Erythroblast (primary cell): ENCODE results near the gene PLPP7.
A peak's percentile ranks its signal among the peaks of the same experiment; 100 is the strongest.
"Not testable (repeated sequence)": the region's sequence is repeated elsewhere in the genome, so short reads cannot be mapped to it uniquely, and the experiment has no call there.

ENCODE experiments used
- DNase-seq, 2 experiments: peaks; one replicate each; lab custom pipeline; 2025; lab: John Stamatoyannopoulos, UW
- GATA1 ChIP-seq: IDR thresholded peaks from 2 replicates; pipeline ENCODE4 v1.6.1; 2011; ENCODE audit warnings: low read depth, mild to moderate bottlenecking, control low read depth, low read length, moderate library complexity
- POLR2A ChIP-seq: IDR thresholded peaks from 2 replicates; pipeline ENCODE4 v1.6.1; 2011; ENCODE audit warnings: mild to moderate bottlenecking, low read length

The PLPP7 gene

DNA sequence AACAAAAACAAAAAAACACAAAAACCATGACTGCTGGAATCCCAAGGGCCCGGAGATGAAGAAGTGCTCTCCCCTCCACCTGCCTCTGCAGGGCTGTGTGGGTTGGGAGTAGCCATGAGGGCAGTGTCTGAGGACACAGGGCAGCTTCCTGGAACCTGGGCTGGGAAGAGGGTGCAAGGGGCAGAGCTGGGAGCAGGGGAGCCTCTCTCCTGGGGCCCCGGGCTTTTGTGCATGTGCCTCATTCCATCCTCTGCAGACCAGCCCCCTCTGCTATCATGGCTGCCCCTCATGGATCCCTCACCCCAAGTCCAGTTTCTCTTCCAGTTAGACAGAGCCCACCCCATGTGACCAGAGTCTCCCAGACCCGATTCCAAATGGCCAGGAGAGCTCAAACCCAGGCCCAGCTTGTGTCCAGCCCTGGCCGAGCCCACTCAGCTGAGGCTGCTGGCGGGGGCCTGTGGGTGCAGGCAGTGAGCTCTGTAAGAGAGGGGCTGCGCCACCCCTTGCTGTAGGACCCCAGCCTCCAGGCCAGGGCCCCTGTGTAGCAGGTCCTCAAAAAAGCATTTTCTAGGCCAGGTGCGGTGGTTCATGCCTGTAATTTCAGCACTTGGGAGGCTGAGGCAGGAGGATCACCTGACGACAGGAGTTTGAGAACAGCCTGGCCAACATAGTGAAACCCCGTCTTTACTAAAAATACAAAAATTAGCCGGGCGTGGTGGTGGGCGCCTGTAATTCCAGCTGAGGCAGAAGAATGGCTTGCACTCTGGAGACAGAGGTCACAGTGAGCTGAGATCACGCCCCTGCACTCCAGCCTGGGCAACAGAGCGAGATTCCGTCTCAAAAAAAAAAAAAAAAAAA, 44.5 kb downstream of the PLPP7 start:
- DNase-seq = no peak
- TF ChIP-seq GATA1 = no peak
- no peak for TF ChIP-seq POLR2A

DNA sequence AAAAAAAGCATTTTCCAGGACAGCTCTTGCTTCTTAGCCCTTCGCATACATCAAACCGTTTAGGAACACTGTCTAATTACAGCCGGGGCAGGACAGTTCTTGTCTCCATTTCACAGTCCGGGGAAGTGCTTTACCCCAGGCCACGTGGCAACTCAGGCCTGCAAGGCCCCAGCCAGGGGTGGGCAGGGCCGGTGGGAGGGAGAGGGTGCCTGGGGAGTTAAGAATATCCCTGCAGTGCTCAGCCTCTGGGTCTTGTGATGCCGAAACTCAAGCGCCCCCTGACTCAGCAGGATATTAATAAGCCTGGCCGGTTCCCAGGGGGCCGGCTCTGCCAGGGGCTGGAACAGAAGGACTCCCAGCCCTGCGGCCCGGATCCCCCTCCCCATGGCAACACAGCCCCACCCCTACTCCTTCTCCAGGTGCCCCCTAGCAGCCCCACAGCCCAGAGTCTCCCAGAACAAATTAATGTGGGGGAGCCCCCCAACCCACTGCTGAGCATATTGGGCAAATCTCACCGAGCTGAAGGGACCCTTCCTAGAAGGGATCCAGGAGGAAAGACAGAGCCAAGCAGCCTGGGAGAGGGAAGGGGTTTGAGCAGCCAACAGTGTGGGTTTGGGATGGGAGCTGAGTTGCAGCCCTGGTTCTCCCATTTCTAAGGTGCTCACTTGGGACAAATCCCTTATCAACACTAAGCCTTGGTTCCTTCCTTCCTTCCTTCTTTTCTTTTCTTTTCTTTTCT, 45.3 kb downstream of the PLPP7 start:
- DNase-seq = peak; percentile 72 to 74
- no peak for TF ChIP-seq POLR2A
- no peak for TF ChIP-seq GATA1

DNA sequence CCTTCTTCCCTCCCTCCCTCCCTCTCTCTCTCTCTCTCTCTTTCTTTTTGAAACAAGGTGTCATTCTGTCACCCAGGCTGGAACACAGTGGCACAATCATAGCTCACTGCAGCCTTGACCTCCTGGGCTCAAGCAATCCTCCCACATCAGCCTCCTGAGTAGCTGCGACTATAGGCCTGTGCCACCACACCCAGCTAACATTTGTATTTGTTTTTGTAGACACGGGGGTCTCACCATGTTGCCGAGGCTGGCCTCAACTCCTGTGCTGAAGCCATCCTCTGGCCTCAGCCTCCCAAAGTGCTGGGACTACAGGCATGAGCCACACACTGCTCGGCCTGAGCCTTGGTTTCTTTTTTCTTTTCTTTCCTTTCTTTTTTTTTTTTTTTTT, 45.8 kb downstream of the PLPP7 start:
- TF ChIP-seq POLR2A (no peak), GATA1 (no peak)
- no peak for DNase-seq

DNA sequence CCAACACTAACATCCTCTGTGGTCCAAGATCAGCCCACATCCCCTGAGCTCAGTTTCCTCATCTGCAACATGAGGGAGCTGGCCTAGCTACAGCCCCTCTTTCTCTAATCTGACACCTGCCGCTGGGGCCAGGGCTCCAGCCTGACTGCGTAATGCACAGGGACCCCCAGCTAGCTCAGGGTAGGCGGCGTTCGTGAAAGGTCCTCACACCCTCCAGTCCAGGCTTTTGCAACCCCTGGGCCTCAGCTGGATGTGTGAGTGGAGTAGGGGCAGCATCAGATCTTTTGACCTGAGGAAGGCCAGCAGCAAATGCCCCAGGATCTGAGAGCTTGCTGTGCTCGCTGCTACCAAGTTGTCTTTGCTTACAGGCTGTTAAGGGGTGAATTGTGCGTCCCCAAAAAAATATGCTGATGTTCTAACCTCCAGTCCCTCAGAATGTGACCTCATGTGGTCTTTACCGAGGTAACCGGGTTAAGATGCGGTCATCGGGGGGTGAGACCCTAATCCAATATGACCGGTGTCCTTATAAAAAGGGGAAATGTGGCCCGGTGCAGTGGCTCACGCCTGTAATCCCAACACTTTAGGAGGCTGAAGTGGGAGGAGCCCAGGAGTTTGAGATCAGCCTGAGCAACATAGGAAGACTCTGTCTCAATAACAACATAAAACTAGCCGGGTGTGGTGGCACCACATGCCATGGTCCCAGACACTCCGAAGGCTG, 47.8 kb downstream of the PLPP7 start:
- TF ChIP-seq POLR2A = no peak
- TF ChIP-seq GATA1 = no peak
- no peak for DNase-seq

DNA sequence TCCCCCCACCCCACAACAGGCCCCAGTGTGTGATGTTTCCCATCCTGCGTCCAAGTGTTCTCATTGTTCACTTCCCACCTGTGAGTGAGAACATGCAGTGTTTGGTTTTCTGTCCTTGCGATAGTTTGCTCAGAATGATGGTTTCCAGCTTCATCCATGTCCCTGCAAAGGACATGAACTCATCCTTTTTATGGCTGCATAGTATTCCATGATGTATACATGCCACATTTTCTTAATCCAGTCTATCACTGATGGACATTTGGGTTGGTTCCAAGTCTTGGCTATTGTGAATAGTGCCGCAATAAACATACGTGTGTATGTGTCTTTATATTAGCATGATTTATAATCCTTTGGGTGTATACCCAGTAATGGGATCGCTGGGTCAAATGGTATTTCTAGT, 49.7 kb downstream of the PLPP7 start:
- not testable (repeated sequence) for DNase-seq

DNA sequence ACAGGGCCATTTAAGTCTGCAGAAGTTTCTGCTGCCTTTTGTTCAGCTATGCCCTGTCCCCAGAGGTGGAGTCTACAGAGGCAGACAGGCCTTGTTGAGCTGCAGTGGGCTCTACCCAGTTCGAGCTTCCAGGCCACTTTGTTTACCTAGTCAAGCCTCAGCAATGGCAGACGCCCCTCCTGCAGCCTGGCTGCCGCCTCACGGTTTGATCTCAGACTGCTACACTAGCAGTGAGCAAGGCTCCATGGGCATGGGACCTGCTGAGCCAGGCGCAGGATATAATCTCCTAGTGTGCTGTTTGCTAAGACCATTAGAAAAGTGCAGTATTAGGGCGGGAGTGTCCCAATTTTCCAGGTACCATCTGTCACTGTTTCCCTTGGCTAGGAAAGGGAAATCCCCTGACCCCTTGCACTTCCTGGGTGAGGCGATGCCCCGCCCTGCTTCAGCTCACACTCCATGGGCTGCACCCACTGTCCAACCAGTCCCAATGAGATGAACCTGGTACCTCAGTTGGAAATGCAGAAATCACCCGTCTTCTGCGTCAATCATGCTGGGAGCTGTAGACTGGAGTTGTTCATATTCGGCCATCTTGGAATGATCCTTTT, 55.5 kb downstream of the PLPP7 start:
- DNase-seq = not testable (repeated sequence)

DNA sequence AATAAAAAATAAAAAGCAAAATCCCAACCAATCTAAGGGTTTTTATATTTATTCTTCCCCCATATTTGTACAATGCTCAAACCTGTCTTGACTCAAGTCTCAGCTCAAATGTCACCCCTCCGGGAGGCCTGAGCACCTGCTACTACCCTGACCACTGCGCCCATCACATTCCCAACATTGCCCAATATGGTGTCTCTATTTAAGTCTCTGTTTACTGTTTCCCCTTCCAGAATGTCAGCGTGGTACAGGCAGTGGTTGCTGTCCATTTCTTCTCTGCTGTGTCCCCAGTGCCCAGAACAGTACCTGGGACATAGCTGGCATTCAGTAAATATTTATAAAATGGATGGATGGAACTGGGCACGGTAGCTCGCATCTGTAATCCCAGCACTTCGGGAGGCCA, 57.0 kb downstream of the PLPP7 start:
- no peak for DNase-seq
- TF ChIP-seq GATA1 (no peak), POLR2A (no peak)

DNA sequence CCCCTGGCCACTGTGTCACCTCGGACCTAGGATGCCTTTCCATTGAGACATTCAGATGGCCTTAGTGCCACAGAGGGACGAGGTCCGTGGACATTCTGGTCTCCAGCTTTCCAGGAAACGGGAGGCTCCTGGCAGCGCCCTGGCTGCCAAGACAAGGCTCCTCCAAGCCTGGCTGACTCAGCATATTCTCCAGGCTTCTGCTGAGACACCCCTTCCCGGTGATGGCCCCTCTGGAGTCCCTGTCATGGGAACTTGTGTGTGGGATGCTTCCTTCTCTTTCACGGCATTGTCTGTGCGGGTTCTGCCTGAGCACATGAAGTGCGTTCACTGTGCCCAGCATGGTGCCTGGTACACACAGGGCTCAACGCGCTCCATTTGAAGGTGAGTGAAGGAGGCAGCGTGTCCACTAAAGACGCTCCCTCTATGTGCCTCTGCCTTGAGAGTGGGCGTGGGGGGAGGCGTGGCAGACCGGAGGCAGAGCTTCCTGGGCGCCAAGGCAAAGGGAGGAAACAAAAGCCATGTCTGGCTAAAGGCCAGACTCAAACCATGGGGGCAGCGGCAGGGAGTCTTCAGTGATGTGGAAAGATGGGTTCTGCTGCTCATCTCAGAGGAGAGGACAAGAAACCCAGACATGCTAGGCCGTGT, 58.0 kb downstream of the PLPP7 start:
- no peak for DNase-seq
- no peak for TF ChIP-seq POLR2A
- no peak for TF ChIP-seq GATA1

DNA sequence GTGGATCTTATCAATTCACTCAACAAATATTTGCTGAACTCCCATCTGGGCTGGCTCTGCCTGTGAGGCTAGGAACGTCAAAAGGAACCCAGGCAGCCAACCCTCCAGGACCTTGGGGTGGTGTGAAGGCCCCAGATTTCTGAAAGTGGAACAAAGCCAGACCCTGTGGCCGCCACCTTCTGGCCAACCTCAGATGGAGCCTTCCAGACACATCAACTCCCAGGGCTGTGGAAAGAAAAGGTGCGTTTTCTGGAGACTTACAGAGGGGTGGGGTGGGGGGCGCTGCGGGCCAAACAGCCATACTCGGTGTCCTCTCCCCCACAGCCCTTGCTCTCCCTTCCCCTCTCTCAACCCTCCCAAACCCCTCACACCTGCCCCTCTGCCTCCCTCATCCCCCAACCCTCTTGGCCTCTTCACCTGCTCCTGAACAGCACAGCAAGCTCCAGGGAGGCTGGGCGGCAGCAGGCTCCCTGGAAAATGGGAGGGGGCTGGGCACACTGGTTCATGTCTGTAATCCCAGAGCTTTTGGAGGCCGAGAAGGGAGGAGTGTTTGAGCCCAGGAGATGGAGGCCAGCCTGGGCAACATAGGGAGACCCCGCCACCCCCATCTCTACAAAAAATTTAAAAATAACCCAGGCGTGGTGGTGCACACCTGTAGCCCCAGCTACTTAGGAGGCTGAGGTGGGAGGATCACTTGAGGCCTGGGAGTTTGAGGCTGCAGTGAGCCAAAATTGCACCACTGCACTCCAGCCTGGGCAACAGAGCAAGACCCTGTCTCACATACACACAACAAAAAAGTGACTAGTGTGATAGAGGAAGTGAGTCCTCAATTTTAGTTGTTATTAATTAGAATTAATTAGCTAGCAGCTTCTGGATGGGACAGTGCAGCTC, 59.4 kb downstream of the PLPP7 start:
- DNase-seq = no peak
- TF ChIP-seq POLR2A (no peak), GATA1 (no peak)

DNA sequence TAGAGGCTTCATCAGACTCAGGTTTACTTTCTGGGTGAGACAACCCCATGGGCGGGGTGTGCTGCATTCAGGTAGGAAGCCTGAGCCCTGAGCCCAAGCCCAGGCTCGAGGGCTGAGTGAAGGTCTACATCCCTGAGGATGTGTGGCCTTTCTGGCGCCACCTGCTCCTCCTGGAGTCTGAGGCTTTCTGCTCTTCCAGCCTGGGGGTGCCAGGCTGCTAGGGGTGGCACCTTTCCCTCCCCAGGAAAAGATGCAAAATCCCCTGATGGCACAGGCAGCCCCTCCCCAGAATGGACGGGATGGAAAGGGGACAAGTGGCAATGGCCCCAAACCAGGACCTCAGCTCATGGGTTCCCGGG, 60.0 kb downstream of the PLPP7 start:
- no peak for DNase-seq
- no peak for TF ChIP-seq POLR2A
- no peak for TF ChIP-seq GATA1

DNA sequence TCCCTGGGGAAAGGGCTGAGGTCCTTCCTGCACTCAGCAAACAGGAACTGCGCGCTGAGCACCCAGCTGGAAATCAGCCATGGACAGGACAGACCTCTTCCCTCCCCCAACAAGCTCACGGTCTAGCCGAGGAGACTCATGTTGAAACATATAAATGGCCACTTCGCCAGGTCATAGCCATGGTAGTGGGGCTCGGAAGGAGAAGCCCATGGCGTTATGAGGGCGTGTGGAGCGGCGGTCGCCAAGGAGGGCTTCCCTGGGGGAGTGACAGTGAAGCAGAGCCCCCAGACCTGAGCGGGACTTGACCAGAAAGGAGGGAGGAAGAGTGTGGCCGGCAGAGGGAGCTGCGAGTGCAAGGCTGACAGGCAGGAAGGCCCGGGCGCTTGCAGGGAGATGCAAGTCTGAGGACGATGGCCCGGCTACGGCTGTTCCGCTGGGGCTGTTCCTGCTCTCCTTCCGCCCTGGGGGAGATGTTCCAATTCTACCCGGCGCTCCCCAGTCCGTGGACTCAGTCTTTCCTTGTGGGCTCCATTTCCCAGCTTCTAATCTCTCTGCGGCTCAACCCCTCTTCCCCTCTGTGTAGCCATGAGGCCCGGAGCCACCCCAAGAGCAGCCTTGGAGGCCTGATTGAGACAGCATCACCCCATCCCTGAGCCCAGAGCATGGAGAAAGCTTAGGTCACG, 60.5 kb downstream of the PLPP7 start:
- DNase-seq = peak; percentile 82 to 87
- no peak for TF ChIP-seq POLR2A
- no peak for TF ChIP-seq GATA1

DNA sequence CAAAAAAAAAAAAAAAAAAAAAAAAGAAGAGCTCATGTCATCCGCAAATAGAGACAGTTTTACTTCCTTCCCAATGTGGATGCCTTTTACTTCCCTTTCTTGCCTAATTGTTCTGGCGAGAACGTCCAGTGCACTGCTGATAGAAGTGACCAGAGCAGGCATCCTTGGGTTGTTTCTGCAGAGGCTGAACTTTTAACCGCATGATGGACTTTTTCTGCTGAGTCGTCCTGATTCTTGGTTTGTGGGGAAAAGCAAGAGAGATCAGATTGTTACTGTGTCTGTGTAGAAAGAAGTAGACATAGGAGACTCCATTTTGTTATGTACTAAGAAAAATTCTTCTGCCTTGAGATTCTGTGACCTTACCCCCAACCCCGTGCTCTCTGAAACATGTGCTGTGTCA, 67.0 kb downstream of the PLPP7 start:
- not testable (repeated sequence) for DNase-seq
